HL-60/S4 treated with retinoic acid at 250 ng/mL for 4 days and 3 days (cell line): ENCODE results near the gene RPS5.
"Not testable (repeated sequence)": the region's sequence is repeated elsewhere in the genome, so short reads cannot be mapped to it uniquely, and the experiment has no call there.

Experiments used
- in situ Hi-C: fragments of 300-500 bp; cut with MboI; formaldehyde crosslinking; loops from 2 replicates; pipeline ENCODE4 v1.7.0; 2022; ENCODE audit warnings: low sequenced_read_pairs

RPS5 gene

GRCh38 chr19:58355908-58356765, 30.9 kb upstream of the RPS5 start:
- in situ Hi-C loops, result no loop called here

GRCh38 chr19:58356766-58357480, 30.1 kb upstream of the RPS5 start:
- in situ Hi-C loops, result no loop called here

GRCh38 chr19:58357481-58358145, 29.5 kb upstream of the RPS5 start:
- in situ Hi-C loops, result no loop called here

GRCh38 chr19:58361900-58362271, 25.2 kb upstream of the RPS5 start:
- in situ Hi-C loops, result no loop called here

- in situ Hi-C loops, result no loop called here
Measured at GRCh38 chr19:58362272-58362994, 24.6 kb upstream of the RPS5 start, which contains the start of gene ZNF497. Gene ZNF497, minus strand, starts transcription at chr19:58362751. Its CDS starts 5,116 bp downstream, at chr19:58357635.

GRCh38 chr19:58364146-58364545, 22.9 kb upstream of the RPS5 start:
- in situ Hi-C loops, result no loop called here

GRCh38 chr19:58366585-58367430, 20.3 kb upstream of the RPS5 start:
- in situ Hi-C loops, result no loop called here

GRCh38 chr19:58367698-58368454, 19.2 kb upstream of the RPS5 start:
- in situ Hi-C loops, result no loop called here

- in situ Hi-C loops, result no loop called here
Measured at GRCh38 chr19:58368561-58369360, 18.3 kb upstream of the RPS5 start.

- in situ Hi-C loops, result no loop called here
Measured at GRCh38 chr19:58372311-58373133, 14.5 kb upstream of the RPS5 start.

- in situ Hi-C loops, result no loop called here
Measured at GRCh38 chr19:58374200-58374599, 12.9 kb upstream of the RPS5 start.

- in situ Hi-C loops, result not testable (repeated sequence)
Measured at GRCh38 chr19:58376724-58377123, 10.3 kb upstream of the RPS5 start.

GRCh38 chr19:58379246-58379645, 7.8 kb upstream of the RPS5 start:
- in situ Hi-C loops, result no loop called here

- in situ Hi-C loops, result no loop called here
Measured at GRCh38 chr19:58380037-58380661, 6.9 kb upstream of the RPS5 start.

GRCh38 chr19:58380662-58381459, 6.2 kb upstream of the RPS5 start, which contains the start of gene ZNF837:
Gene ZNF837, minus strand, starts transcription at chr19:58381030. Its CDS starts 11,698 bp downstream, at chr19:58369332.
- in situ Hi-C loops, result no loop called here
